ENCODE data around the gene PRKCE.
A peak's percentile ranks its signal among the peaks of the same experiment; 100 is the strongest.
"Not testable (repeated sequence)": the region's sequence is repeated elsewhere in the genome, so short reads cannot be mapped to it uniquely, and the experiment has no call there.

The PRKCE gene

GRCh38 chr2:45888167-45888566, 236.7 kb downstream of the PRKCE start:
- no peak for TF ChIP-seq CTCF (IDR thresholded peaks at IDR 0.05; ENCODE audit: borderline replicate concordance, insufficient read depth, low read depth, low read length)
- H3K4me3 ChIP-seq (ENCODE audit: low read depth, low read length) = no peak overlapping the region

- TF ChIP-seq CTCF (IDR thresholded peaks at IDR 0.05; ENCODE audit: borderline replicate concordance, insufficient read depth, low read depth, low read length) = no peak
- no peak overlapping the region for H3K4me3 ChIP-seq (ENCODE audit: low read depth, low read length)
These were observed 237.2 kb downstream of the PRKCE start for GRCh38 chr2:45888641-45889040.

GRCh38 chr2:45889053-45889452, 237.6 kb downstream of the PRKCE start:
- peak; percentile 68 for TF ChIP-seq CTCF (IDR thresholded peaks at IDR 0.05; ENCODE audit: borderline replicate concordance, insufficient read depth, low read depth, low read length)
- H3K4me3 ChIP-seq (ENCODE audit: low read depth, low read length) = no peak overlapping the region

- H3K4me3 ChIP-seq (ENCODE audit: low read depth, low read length) = no peak overlapping the region
- no peak for TF ChIP-seq CTCF (IDR thresholded peaks at IDR 0.05; ENCODE audit: borderline replicate concordance, insufficient read depth, low read depth, low read length)
These were observed 238.3 kb downstream of the PRKCE start for GRCh38 chr2:45889620-45890370.

- not testable (repeated sequence) for H3K4me3 ChIP-seq (ENCODE audit: low read depth, low read length)
These were observed 238.8 kb downstream of the PRKCE start for GRCh38 chr2:45890371-45890646.

GRCh38 chr2:45890819-45891218, 239.3 kb downstream of the PRKCE start:
- TF ChIP-seq CTCF (IDR thresholded peaks at IDR 0.05; ENCODE audit: borderline replicate concordance, insufficient read depth, low read depth, low read length) = no peak

GRCh38 chr2:45891719-45892424, 240.4 kb downstream of the PRKCE start:
- H3K4me3 ChIP-seq (ENCODE audit: low read depth, low read length) = no peak overlapping the region
- TF ChIP-seq CTCF (IDR thresholded peaks at IDR 0.05; ENCODE audit: borderline replicate concordance, insufficient read depth, low read depth, low read length) = no peak

More at GRCh38 chr2:45890819-45891218, 239.3 kb downstream of the PRKCE start:
- no peak overlapping the region for H3K4me3 ChIP-seq (ENCODE audit: low read depth, low read length)
